Stimulated activated effector memory CD8-positive, alpha-beta T cell treated with anti-CD3 and anti-CD28 coated beads, Interleukin-12 subunit alpha, Interleukin-12 subunit beta, amount 100 ng/mL, for 72 hours (primary cell): ENCODE results near the gene LRRC3C.

Source experiments
- ATAC-seq: fragments of 150-1000 bp; cut with Tn5 transposase; 2 replicates; pipeline ENCODE4 v1.10.0; 2021
- DNase-seq, 2 donors: peaks; one replicate each; pipeline ENCODE4 v3.0.0; 2021 to 2022; ENCODE audit warnings: low spot score in 2 of 2
- H3K27ac Mint-ChIP-seq: one replicate; pipeline ENCODE4 v1.8.0; 2022; ENCODE audit warnings: mild to moderate bottlenecking, mixed read lengths
- H3K36me3 Mint-ChIP-seq: one replicate; pipeline ENCODE4 v1.8.0; 2022; ENCODE audit warnings: mild to moderate bottlenecking, mixed read lengths
- H3K4me1 Mint-ChIP-seq: one replicate; pipeline ENCODE4 v1.8.0; 2022; ENCODE audit warnings: mixed read lengths
- H3K4me3 Mint-ChIP-seq: one replicate; pipeline ENCODE4 v1.8.0; 2022; ENCODE audit warnings: mild to moderate bottlenecking, mixed read lengths
- H3K9me3 Mint-ChIP-seq: one replicate; pipeline ENCODE4 v1.8.0; 2022; ENCODE audit warnings: mixed read lengths

Gene LRRC3C

DNA sequence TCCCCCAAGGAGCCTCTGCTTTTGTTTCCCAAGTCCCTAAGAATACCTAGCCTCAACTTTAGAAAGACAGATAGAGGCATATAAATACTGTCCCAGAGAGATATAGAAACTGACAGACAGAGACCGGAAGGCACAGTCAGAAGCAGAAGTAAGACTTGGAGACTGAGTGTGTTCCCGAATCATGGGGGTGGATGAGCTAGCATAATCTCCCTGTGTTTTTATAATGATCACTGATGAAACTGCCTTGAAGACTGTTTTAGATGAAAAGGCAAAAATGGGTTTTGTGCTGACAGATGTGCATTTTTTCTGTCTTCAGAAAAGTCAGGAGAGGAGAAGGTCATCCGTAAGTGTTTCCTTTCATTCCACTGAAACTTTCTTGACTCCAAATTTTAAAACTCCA, 44.7 kb downstream of the LRRC3C start:
- Mint-ChIP-seq H3K4me3 (no peak overlapping the region), H3K9me3 (no peaks in the 10 kb centered on the region), H3K27ac (no peak overlapping the region), H3K4me1 (no peaks in the 10 kb centered on the region), H3K36me3 (no peaks in the 10 kb centered on the region)
- DNase-seq (no peak), ATAC-seq (no peak)

DNA sequence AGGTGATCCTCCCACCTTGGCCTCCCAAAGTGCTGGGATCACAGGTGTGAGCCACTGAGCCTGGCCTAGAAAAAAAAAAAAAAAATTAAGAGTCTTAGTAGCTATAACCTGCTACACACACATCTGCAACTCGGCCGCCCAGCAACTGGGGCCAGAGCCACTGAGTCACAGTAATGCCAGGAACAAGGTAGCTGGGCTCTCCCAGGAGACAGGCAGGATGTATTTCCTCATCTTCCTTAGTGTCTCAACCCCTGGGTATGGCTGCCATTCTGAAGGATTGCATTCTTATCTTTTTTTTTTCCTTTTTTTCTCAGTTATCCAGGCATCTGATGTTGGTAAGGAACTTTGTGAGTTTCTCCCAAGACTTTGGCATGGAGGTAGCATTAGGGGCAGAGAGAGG, 46.0 kb downstream of the LRRC3C start:
- Mint-ChIP-seq H3K36me3 (no peaks in the 10 kb centered on the region), H3K27ac (no peak overlapping the region), H3K9me3 (no peaks in the 10 kb centered on the region), H3K4me3 (no peak overlapping the region), H3K4me1 (no peaks in the 10 kb centered on the region)
- DNase-seq (no peak), ATAC-seq (no peak)

DNA sequence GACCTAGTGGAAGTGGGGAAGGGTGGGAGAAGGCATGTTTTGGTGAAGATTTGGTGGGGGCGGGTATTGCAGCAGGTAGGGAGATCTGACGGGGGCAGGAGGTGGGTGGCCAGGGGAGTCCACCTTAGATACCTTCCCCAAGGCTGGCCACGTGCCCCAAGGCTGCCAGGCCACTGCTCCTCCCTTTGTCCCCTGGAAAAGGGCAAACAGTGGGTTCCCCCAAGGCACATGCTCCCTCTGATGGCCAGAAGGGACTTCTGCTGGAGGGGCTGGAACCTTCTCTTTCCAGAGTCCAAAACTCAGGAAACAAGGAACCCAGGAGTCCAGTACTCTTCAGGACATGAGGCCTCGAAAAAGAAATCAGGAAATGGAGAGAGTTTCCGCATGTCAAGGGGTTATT, 46.9 kb downstream of the LRRC3C start:
- peaks cover 4% of the 10 kb centered on the region for H3K4me1 Mint-ChIP-seq
- ATAC-seq = no peak
- no peak overlapping the region for H3K27ac Mint-ChIP-seq
- H3K9me3 Mint-ChIP-seq = no peaks in the 10 kb centered on the region
- no peaks in the 10 kb centered on the region for H3K36me3 Mint-ChIP-seq
- DNase-seq = no peak
- no peak overlapping the region for H3K4me3 Mint-ChIP-seq

DNA sequence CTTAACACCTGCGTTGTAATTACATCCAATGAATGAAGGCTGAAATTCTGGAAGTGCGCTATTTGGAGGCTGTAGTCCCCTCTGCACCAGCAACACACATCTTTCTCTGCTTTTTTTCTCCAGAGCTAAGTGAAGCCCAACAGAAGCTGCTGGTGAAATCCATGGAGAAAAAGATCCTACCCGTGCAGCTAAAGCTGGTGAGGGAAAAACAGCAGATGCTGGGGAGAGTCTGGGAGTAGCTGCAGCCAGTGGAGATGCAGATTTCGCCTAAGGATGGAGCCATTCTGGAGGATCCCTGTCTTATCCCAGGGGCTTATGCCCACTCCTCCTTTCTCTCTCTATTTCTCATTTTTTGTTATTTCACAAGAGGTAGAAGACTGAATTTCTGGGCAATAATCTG, 48.3 kb downstream of the LRRC3C start:
- H3K9me3 Mint-ChIP-seq = no peaks in the 10 kb centered on the region
- ATAC-seq = no peak

DNA sequence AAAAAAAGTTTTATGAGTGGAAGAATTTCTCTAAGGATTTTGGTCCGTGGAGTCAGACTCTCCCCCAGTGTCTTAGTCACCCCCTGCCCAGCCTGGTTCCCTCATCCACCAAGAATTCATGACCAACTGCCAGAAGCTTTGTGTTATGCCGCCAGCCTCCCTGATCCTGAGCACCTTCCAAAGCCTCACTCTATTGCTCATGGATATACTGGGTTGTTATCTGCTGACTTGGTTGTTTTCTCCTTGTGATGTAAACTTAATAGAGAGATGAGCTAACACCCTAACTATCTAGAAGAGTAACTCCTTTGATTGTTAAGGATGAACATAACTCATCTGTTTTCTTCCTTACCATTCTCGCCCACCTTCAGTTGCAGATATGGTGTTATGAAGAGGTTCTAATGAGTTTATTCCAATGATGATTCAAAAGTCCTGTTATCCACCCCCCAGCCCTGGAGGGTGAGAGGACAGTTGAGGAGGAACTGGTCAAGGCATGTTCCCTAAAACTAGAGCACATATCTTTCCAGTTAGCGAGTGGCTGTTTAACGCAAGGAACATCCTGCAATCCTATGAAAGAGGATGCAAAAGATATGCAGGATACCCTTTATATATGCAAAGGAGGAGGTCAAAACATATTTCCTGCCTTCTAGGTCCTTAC, 51.6 kb downstream of the LRRC3C start:
- ATAC-seq = no peak
- peaks cover 26% of the 10 kb centered on the region for H3K4me1 Mint-ChIP-seq
- no peaks in the 10 kb centered on the region for H3K9me3 Mint-ChIP-seq
- no peak for DNase-seq
- H3K4me3 Mint-ChIP-seq = peak overlapping the region; percentile 93
- H3K27ac Mint-ChIP-seq = no peak overlapping the region
- peaks cover 29% of the 10 kb centered on the region for H3K36me3 Mint-ChIP-seq

More for the DNA sequence above, 48.3 kb downstream of the LRRC3C start:
- no peak overlapping the region for H3K27ac Mint-ChIP-seq
- H3K4me1 Mint-ChIP-seq = peaks cover 14% of the 10 kb centered on the region
- no peak overlapping the region for H3K4me3 Mint-ChIP-seq
- peaks cover 7% of the 10 kb centered on the region for H3K36me3 Mint-ChIP-seq
- DNase-seq = no peak

DNA sequence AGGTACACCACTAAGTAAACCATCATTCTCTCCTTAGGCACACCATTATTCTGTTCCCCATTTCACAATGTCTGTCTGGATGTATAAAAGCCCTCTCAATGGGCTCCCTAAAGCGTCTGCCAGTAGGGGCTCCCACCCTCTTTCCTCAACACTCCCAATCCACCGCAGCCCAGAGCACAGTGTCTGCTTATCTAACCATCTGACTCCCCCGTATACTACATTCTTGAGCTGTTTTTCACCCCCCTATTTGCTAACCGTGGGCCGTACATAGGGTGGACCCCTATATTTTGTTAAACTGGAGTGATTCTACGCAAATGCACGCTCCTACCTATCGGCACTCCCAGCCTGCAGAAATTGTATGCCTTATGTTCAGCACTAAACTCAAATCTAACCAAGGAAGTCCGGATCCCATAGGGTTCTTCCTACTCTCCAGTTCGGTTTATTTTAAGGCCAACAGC, 52.4 kb downstream of the LRRC3C start:
- Mint-ChIP-seq H3K4me1 (peaks cover 32% of the 10 kb centered on the region), H3K27ac (peak overlapping the region; percentile 99), H3K36me3 (peaks cover 36% of the 10 kb centered on the region), H3K4me3 (peak overlapping the region; percentile 93), H3K9me3 (no peaks in the 10 kb centered on the region)
- DNase-seq (no peak), ATAC-seq (peak; percentile 20)

DNA sequence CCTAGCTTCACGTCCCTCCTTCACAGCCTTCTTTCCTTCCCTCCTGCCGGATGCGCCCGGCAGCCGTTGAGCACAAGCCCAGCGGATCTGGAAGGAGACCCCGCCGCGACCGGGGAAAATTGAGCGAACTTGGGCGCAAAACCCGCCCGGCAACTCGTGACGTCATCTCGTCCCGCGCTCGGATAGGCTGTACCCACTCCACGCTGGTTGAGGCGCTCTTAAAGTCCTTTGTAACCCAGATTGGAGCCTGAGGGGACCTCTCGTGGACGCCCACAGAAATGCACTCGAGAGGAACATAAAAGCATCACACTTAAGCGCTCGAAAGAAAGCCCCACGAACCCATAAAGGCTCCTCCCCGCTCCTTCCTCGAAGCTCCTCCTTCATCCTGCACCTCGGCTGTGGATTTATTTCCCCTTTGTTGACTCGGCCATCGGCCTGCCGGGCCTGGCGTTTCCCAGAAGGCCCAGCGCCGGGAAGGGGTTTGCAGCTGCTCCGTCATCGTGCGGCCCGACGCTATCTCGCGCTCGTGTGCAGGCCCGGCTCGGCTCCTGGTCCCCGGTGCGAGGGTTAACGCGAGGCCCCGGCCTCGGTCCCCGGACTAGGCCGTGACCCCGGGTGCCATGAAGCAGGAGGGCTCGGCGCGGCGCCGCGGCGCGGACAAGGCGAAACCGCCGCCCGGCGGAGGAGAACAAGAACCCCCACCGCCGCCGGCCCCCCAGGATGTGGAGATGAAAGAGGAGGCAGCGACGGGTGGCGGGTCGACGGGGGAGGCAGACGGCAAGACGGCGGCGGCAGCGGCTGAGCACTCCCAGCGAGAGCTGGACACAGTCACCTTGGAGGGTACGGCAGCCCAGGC, 53.0 kb downstream of the LRRC3C start, which contains the start of gene PSMD3:
Gene PSMD3, plus strand, starts transcription at position 457 of the 856 bp plus-strand sequence. Its CDS starts 164 bp downstream, at position 621.
- peak; percentile 96 to 99 for DNase-seq
- ATAC-seq = peak; percentile 97
- H3K36me3 Mint-ChIP-seq = peaks cover 43% of the 10 kb centered on the region
- peak within 1 kb of the TSS; percentile 93 for H3K4me3 Mint-ChIP-seq
- no peaks in the 10 kb centered on the region for H3K9me3 Mint-ChIP-seq
- peaks cover 32% of the 10 kb centered on the region for H3K4me1 Mint-ChIP-seq
- peak within 1 kb of the TSS; percentile 99 for H3K27ac Mint-ChIP-seq

DNA sequence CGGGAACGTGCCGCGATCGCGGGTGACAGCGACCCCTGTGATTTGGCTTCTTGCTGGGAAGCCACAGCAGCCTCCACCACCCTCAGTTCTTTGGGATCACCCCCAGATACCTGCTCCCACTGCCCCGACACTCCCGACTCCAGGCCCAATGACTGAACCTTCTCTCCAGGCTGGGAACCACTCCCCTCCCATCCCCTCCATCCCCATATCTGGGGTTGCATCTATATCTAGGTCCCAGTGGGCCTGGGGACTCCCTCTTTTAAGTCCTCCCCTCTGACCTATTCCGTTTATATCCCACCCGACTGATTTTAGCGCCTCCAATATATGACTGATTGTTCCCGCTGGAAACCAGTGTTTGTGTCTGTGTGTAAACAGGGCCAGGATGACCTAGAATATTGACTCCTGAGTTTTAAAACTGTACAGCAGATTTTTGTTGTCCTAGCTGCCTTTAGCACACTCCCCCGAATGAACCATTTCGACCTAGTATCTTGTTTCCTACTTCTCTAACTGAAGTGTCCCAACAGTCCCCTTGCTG, 53.7 kb downstream of the LRRC3C start:
- peak overlapping the region; percentile 99 for H3K27ac Mint-ChIP-seq
- peak overlapping the region; percentile 93 for H3K4me3 Mint-ChIP-seq
- peaks cover 50% of the 10 kb centered on the region for H3K36me3 Mint-ChIP-seq
- H3K9me3 Mint-ChIP-seq = no peaks in the 10 kb centered on the region
- peaks cover 32% of the 10 kb centered on the region for H3K4me1 Mint-ChIP-seq
- ATAC-seq (no peak), DNase-seq (no peak)

DNA sequence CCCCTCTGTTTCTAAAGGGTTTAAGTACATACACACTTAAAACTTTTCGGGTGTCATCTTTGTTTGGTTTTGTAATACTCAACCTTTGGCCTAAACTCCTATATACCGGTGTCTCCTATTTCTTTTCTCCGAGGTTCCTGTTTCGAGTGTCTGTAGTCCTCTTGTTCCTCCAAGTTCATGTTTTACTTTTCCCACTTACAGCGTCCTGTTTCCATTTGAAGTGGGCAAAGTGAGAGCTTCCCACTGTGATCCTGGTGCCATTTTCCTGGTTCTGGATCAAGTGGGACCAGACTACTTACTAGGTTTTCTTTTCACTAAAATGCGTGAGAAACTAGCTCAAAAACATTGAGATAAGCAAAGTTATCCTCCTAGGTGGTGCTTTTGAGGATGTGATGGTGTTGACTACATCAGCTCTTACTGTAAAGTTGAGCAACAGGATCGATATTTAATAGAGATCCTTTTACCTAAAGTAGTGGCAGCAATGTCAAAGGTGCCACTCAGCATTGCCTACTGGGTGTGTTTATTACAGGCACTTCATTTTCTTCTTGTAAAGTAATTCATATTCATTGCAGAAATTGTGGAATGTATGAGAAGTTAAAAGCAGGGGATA, 54.3 kb downstream of the LRRC3C start:
- peak overlapping the region; percentile 93 for H3K4me3 Mint-ChIP-seq
- ATAC-seq (no peak), DNase-seq (no peak)
- H3K4me1 Mint-ChIP-seq = peaks cover 37% of the 10 kb centered on the region
- H3K36me3 Mint-ChIP-seq = peaks cover 56% of the 10 kb centered on the region
- H3K9me3 Mint-ChIP-seq = no peaks in the 10 kb centered on the region
- H3K27ac Mint-ChIP-seq = peak overlapping the region; percentile 99

DNA sequence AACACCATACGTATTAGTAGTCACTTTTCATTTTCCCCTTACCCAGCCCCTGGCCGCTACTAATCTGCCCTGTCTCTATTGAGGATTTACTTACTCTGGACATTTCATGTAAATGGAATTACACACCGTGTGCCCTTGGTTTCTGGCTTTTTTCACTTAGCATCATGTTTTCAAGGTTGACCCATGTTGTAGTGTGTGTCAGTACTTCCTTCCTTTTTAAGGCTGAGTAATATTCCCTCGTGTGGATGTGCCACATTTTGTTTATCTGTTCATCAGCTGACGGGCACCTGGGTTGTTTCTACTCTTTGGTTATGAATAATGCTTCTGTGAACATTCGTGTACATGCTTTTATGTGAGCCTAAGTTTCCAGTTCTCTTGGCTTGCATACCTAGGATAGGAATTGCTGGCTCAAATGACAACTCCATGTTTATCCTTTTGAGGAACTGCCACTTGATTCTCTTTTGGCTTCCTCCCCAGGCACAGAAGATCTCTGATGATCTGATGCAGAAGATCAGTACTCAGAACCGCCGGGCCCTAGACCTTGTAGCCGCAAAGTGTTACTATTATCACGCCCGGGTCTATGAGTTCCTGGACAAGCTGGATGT, 60.8 kb downstream of the LRRC3C start:
- DNase-seq = no peak
- Mint-ChIP-seq H3K4me3 (no peak overlapping the region), H3K36me3 (peaks cover 100% of the 10 kb centered on the region), H3K9me3 (no peaks in the 10 kb centered on the region), H3K4me1 (peaks cover 25% of the 10 kb centered on the region), H3K27ac (no peak overlapping the region)
- no peak for ATAC-seq

DNA sequence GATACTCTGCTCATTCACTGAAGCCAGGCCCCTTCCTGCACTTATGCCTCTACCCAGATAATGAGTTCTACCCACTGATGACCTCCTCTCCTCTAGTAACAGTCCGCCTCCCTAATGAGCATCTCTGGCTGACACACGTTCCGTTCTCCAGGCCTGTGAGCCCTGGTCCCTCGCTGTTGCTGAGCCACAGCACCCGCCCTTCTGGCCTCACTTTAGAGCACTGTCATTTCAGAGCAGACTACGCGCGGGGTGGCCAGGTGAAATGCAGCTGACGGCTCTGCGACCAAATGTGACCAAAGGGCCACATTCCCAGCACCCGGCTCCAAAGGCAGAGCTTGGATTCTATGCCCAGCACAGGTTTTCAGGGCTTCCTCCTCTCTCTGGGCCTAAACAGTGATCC, 66.9 kb downstream of the LRRC3C start:
- H3K4me3 Mint-ChIP-seq = no peak overlapping the region
- no peaks in the 10 kb centered on the region for H3K9me3 Mint-ChIP-seq
- H3K27ac Mint-ChIP-seq = peak overlapping the region; percentile 27
- DNase-seq = no peak
- H3K36me3 Mint-ChIP-seq = peaks cover 92% of the 10 kb centered on the region
- ATAC-seq = no peak
- peaks cover 11% of the 10 kb centered on the region for H3K4me1 Mint-ChIP-seq
